IMR-90 (cell line): ENCODE results near the gene GLIS1. TPM values are rescaled to one million over a fixed set of nuclear protein-coding genes. Genes with fewer than 3 reads are reported as not detected.

Experiments used
- ATAC-seq: fragments of 200-7000 bp; cut with Tn5 transposase; 2 replicates; pipeline ENCODE4 v1.9.1; 2020; ENCODE audit warnings: low read depth, mild to moderate bottlenecking, moderate library complexity
- BruUV-seq: library from RNA; stranded (reverse); fragments of 400-500 nt; replicated peaks from 2 replicates; lab custom pipeline; 2021; lab: Mats Ljungman, UMichigan
- CTCF ChIA-PET: fragments of 300-600 bp; formaldehyde crosslinking; extraction: SDS; loops from one replicate; lab custom pipeline; 2021; ENCODE audit warnings: antibody characterized with exemption; lab: Yijun Ruan, JAX
- POLR2A ChIA-PET: fragments of 300-600 bp; sonication (Branson Sonifier 250); formaldehyde crosslinking; loops from one replicate; lab custom pipeline; 2022; ENCODE audit warnings: antibody characterized with exemption; ENCODE audit not compliant: unreplicated experiment; lab: Charles Lee
- DNase-seq: peaks from one replicate; pipeline ENCODE4 v3.0.0; 2013
- H2AFZ ChIP-seq: replicated peaks from 2 replicates; pipeline ENCODE3; 2013; ENCODE audit warnings: low read length, mild to moderate bottlenecking; ENCODE audit not compliant: poor library complexity
- H2AK5ac ChIP-seq: 2 replicates; pipeline ENCODE4 v1.6.1; 2013; ENCODE audit warnings: low read depth, low read length, inconsistent platforms
- H2AK9ac ChIP-seq: replicated peaks from 2 replicates; pipeline ENCODE3; 2013; ENCODE audit warnings: mild to moderate bottlenecking, low read depth, low read length, moderate library complexity; ENCODE audit not compliant: poor library complexity
- H2BK120ac ChIP-seq: 2 replicates; pipeline ENCODE4 v1.6.1; 2013; ENCODE audit warnings: low read depth, low read length, inconsistent platforms
- H2BK15ac ChIP-seq: 3 replicates; pipeline ENCODE4 v1.6.1; 2013; ENCODE audit warnings: low read depth, low read length, inconsistent platforms
- H2BK20ac ChIP-seq: 2 replicates; pipeline ENCODE4 v1.6.1; 2013; ENCODE audit warnings: low read depth, mild to moderate bottlenecking, inconsistent platforms, low read length, moderate library complexity
- H2BK5ac ChIP-seq: 2 replicates; pipeline ENCODE4 v1.6.1; 2013; ENCODE audit warnings: mild to moderate bottlenecking, low read depth, low read length, inconsistent platforms; ENCODE audit not compliant: poor library complexity, severe bottlenecking
- H3K14ac ChIP-seq: replicated peaks from 2 replicates; pipeline ENCODE4 v1.6.1; 2013; ENCODE audit warnings: low read depth, low read length, inconsistent platforms
- H3K18ac ChIP-seq: 2 replicates; pipeline ENCODE4 v1.6.1; 2013; ENCODE audit warnings: low read depth, low read length, control low read depth
- H3K23ac ChIP-seq: 2 replicates; pipeline ENCODE4 v1.6.1; 2013; ENCODE audit warnings: low read depth, low read length, inconsistent platforms
- H3K27ac ChIP-seq: 2 replicates; pipeline ENCODE4 v1.5.1; 2013; ENCODE audit warnings: mild to moderate bottlenecking, control low read depth, low read length; ENCODE audit not compliant: insufficient read depth
- H3K27me3 ChIP-seq: 2 replicates; pipeline ENCODE4 v1.6.1; 2013; ENCODE audit warnings: low read length; ENCODE audit not compliant: control insufficient read depth, insufficient read depth
- H3K36me3 ChIP-seq: 2 replicates; pipeline ENCODE4 v1.6.1; 2013; ENCODE audit warnings: low read length, mixed read lengths; ENCODE audit not compliant: control insufficient read depth, insufficient read depth
- H3K4ac ChIP-seq: 2 replicates; pipeline ENCODE4 v1.6.1; 2013; ENCODE audit warnings: low read depth, low read length, inconsistent platforms
- H3K4me1 ChIP-seq: 2 replicates; pipeline ENCODE4 v1.6.1; 2013; ENCODE audit warnings: low read length, mixed read lengths; ENCODE audit not compliant: control insufficient read depth, insufficient read depth
- H3K4me2 ChIP-seq: 2 replicates; pipeline ENCODE4 v1.6.1; 2013; ENCODE audit warnings: low read depth, mild to moderate bottlenecking, control low read depth, low read length, moderate library complexity
- H3K4me3 ChIP-seq: 2 replicates; pipeline ENCODE4 v1.5.1; 2013; ENCODE audit warnings: low read depth, mild to moderate bottlenecking, control low read depth, low read length, moderate library complexity; ENCODE audit not compliant: insufficient read depth
- H3K56ac ChIP-seq: 2 replicates; pipeline ENCODE4 v1.6.1; 2013; ENCODE audit warnings: low read length, inconsistent platforms; ENCODE audit not compliant: insufficient read depth; ENCODE audit errors: extremely low read depth
- H3K79me1 ChIP-seq, 2 experiments: 2 replicates each; pipeline ENCODE4 v1.6.1; 2013; ENCODE audit warnings: low read length in 2 of 2, inconsistent platforms in 1 of 2, low read depth in 1 of 2
- H3K9ac ChIP-seq: 2 replicates; pipeline ENCODE4 v1.6.1; 2013; ENCODE audit warnings: low read depth, low read length, control low read depth
- H3K9me1 ChIP-seq: 2 replicates; pipeline ENCODE4 v1.6.1; 2013; ENCODE audit warnings: low read length, inconsistent platforms; ENCODE audit not compliant: insufficient read depth
- H3K9me3 ChIP-seq: 2 replicates; pipeline ENCODE4 v1.6.1; 2013; ENCODE audit warnings: low read length; ENCODE audit not compliant: control insufficient read depth, insufficient read depth
- H4K20me1 ChIP-seq: 2 replicates; pipeline ENCODE4 v1.6.1; 2013; ENCODE audit warnings: low read length, inconsistent platforms; ENCODE audit not compliant: insufficient read depth
- H4K5ac ChIP-seq: 2 replicates; pipeline ENCODE4 v1.6.1; 2013; ENCODE audit warnings: mild to moderate bottlenecking, low read depth, low read length, control low read depth
- H4K8ac ChIP-seq, 2 experiments: 2 replicates each; pipeline ENCODE4 v1.6.1; 2013; ENCODE audit warnings: low read depth in 2 of 2, low read length in 2 of 2, control low read depth in 1 of 2, inconsistent platforms in 1 of 2
- H4K91ac ChIP-seq: 2 replicates; pipeline ENCODE4 v1.6.1; 2013; ENCODE audit warnings: low read depth, low read length, inconsistent platforms; ENCODE audit not compliant: insufficient read depth
- RCOR1 ChIP-seq: IDR thresholded peaks from 2 replicates; pipeline ENCODE4 v1.6.1; 2012; ENCODE audit warnings: mild to moderate bottlenecking, low read length, improper control_type of control experiment; ENCODE audit not compliant: insufficient replicate concordance
- WGBS, 2 experiments: methylation state at CpG; one replicate each; pipeline versions ENCODE4 v1.1.5 to v1.1.7; 2013; ENCODE audit warnings: missing lambda C conversion rate in 2 of 2; ENCODE audit not compliant: insufficient read length in 1 of 2; ENCODE audit errors: extremely low coverage in 2 of 2; 5-methylcytosine and 5-hydroxymethylcytosine counted together
- dilution Hi-C: fragments of 300-500 bp; cut with HindIII; formaldehyde crosslinking; loops from one replicate; pipeline ENCODE4 v1.14.3; 2018; ENCODE audit warnings: low sequenced_read_pairs; ENCODE audit not compliant: unreplicated experiment
- in situ Hi-C: fragments of 300-500 bp; cut with MboI; formaldehyde crosslinking; loops from 3 replicates; pipeline ENCODE4 v1.14.3; 2019; ENCODE audit warnings: low sequenced_read_pairs, inconsistent platforms, mixed read lengths
- intact Hi-C: fragments of 100-400 bp; cut with micrococcal nuclease; formaldehyde crosslinking; loops from 2 replicates; pipeline ENCODE4 v1.10.0; 2022
- polyA plus RNA-seq, 3 experiments: library from polyadenylated mRNA; depleted of rRNA; stranded (reverse); fragments of >200 nt; gene quantifications; 2 replicates each; pipeline ENCODE4 v1.2.3, GENCODE V29; 2012; ENCODE audit warnings: low replicate concordance in 1 of 3
- total RNA-seq: library from RNA; depleted of rRNA; stranded (reverse); fragments of >200 nt; gene quantifications from 2 replicates; pipeline ENCODE4 v1.2.3, GENCODE V29; 2012

Gene GLIS1
- total and polyA plus RNA-seq, 2 of the 4 experiments (the other 2 are of a cell fraction) = 0.18 to 2.3 TPM

DNA sequence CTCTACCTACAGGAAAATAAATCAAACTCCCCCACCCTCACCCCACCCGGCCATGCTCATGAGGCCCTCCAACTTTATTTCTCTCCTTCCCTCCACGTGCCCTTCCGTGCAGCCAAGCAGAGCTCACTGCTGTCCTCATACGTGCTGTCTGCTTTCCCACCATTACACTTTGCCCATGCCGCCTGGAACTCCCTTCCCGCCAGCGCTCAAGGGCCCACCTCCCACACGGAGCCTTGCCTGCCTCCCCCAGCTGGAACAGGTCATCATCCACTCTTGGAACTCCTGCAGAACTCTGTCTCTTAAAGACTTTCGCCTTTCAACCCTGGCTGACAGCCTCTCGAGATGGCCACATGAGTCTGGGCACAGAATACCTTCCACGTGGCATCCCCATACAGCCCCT is 42.4 kb downstream of the GLIS1 start:
- CTCF ChIA-PET = interaction anchor here (1.1 kb wide), 1 partner anchor 19 kb away, joined by 3 read pairs; no protein-coding TSS in a partner anchor
- Histone ChIP-seq H2AK5ac (no peak overlapping the region), H3K56ac (no peak overlapping the region), H3K4me3 (no peak overlapping the region), H3K4me1 (peaks cover 2% of the 10 kb centered on the region; the same call in 1 of the 2 replicates), H3K27me3 (no peaks in the 10 kb centered on the region), H2BK5ac (no peak overlapping the region), H4K20me1 (peaks cover 19% of the 10 kb centered on the region; the same call in 1 of the 2 replicates), H2AK9ac (no peak overlapping the region), H3K4ac (no peak overlapping the region), H3K4me2 (no peak overlapping the region), H3K36me3 (no peaks in the 10 kb centered on the region), H3K27ac (no peak overlapping the region), H3K18ac (no peak overlapping the region), H2AFZ (no peak overlapping the region), H3K14ac (no peak overlapping the region), H3K9me3 (no peaks in the 10 kb centered on the region), H4K8ac (no peak overlapping the region), H3K9ac (no peak overlapping the region), H2BK120ac (no peak overlapping the region), H3K79me1 (peaks cover 3 to 9% of the 10 kb centered on the region in 2 experiments; a peak in 2 of 4 replicates), H3K23ac (no peak overlapping the region), H3K9me1 (no peaks in the 10 kb centered on the region), H2BK20ac (no peak overlapping the region), H2BK15ac (no peak overlapping the region), H4K91ac (no peak overlapping the region), H4K5ac (no peak overlapping the region)
- dilution Hi-C loops (no loop called here), intact Hi-C loops (no loop called here), in situ Hi-C loops (no loop called here)
- DNase-seq (no peak), ATAC-seq (no peak)
- POLR2A ChIA-PET = no interaction called here
- WGBS, 2 experiments = 73% methylated on average over 5 of the region's 11 CpGs; no CpG with 5 or more reads in 1 of the 2 experiments
- BruUV-seq = no TSS peak
- TF ChIP-seq RCOR1 = no peak
